ENCODE results near the gene SELPLG.
A peak's percentile ranks its signal among the peaks of the same experiment; 100 is the strongest.
"Not testable (repeated sequence)": the region's sequence is repeated elsewhere in the genome, so short reads cannot be mapped to it uniquely, and the experiment has no call there.

SELPLG gene, protein sequence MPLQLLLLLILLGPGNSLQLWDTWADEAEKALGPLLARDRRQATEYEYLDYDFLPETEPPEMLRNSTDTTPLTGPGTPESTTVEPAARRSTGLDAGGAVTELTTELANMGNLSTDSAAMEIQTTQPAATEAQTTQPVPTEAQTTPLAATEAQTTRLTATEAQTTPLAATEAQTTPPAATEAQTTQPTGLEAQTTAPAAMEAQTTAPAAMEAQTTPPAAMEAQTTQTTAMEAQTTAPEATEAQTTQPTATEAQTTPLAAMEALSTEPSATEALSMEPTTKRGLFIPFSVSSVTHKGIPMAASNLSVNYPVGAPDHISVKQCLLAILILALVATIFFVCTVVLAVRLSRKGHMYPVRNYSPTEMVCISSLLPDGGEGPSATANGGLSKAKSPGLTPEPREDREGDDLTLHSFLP

GRCh38 chr12:108633534-108634248, at the start of gene SELPLG:
SELPLG (minus strand) TSS chr12:108633894; CDS start chr12:108624307, 9,587 bp downstream.
- peak; percentile 44 for DNase-seq (ENCODE audit: low spot score)
- FAIRE-seq, result no peak

DNA sequence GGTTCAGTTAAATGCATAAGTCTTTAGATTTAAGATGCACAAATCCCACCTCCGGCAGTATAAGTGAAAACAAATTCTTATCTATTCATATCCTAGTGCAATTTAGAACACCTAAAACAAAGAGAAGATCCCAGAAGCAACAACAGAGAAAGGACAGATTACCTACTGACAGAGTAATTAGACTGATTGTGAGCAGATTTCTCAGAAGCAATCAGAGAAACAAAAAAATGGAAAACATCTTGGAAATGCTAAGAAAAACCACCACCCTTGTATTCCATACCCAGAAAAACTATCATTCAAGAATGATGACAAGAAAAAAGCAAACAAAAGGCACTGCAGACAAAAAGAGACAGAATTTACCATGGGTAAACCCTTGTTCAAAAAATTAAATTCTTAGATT, 47.6 kb upstream of the SELPLG start:
- DNase-seq (ENCODE audit: low spot score) (no peak), FAIRE-seq (no peak)

GRCh38 chr12:108679106-108679681, 45.5 kb upstream of the SELPLG start:
- no peak for FAIRE-seq
- DNase-seq (ENCODE audit: low spot score), result no peak

GRCh38 chr12:108678104-108678730, 44.5 kb upstream of the SELPLG start:
- DNase-seq (ENCODE audit: low spot score) (no peak), FAIRE-seq (no peak)

GRCh38 chr12:108677381-108677780, 43.7 kb upstream of the SELPLG start:
- FAIRE-seq (no peak), DNase-seq (ENCODE audit: low spot score) (no peak)

DNA sequence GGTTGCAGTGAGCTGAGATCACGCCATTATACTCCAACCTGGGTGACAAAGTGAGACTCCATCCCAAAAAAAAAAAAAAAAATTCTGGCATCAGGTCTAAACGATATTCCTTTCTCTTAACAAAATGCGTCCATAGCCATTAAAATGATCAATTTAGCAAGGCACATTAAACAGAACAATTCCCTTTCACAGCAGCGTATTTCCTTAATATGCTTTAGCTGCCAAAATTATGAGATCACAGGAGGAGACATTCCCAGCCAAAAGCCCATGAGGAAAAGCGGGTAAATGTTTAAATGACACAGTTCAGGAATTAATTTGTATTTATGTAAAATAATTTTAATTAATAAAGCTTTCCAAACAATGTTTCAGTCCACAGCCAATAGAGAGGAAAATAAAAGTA, 43.0 kb upstream of the SELPLG start:
- FAIRE-seq (no peak), DNase-seq (ENCODE audit: low spot score) (no peak)

DNA sequence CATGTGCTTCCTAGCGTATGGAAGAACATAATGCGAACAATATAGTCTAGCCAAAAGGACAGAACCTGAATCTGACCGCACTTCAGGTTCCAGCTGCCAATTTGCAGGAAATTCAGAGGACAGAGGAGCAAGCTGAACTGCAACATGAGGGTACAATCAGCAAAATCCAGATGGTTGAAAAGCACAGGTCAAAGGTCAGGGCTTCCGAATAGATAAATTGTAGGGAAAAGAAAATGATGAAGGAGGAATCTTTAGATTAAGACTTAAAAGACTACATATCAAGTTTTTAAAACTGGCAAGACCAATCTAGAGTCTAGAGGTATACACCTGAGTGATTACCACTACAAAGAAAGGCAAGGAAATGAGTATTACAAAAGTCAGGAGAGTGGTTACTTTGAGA, 42.1 kb upstream of the SELPLG start:
- FAIRE-seq, result no peak
- DNase-seq (ENCODE audit: low spot score), result no peak

- DNase-seq (ENCODE audit: low spot score), result no peak
- no peak for FAIRE-seq
Measured at GRCh38 chr12:108672054-108672453, 38.4 kb upstream of the SELPLG start.

GRCh38 chr12:108671110-108671509, 37.4 kb upstream of the SELPLG start:
- FAIRE-seq (peak; percentile 66), DNase-seq (ENCODE audit: low spot score) (peak; percentile 41)

GRCh38 chr12:108670066-108670631, 36.5 kb upstream of the SELPLG start:
- FAIRE-seq, result no peak
- no peak for DNase-seq (ENCODE audit: low spot score)

GRCh38 chr12:108668542-108668941, 34.8 kb upstream of the SELPLG start:
- FAIRE-seq, result no peak
- no peak for DNase-seq (ENCODE audit: low spot score)

DNA sequence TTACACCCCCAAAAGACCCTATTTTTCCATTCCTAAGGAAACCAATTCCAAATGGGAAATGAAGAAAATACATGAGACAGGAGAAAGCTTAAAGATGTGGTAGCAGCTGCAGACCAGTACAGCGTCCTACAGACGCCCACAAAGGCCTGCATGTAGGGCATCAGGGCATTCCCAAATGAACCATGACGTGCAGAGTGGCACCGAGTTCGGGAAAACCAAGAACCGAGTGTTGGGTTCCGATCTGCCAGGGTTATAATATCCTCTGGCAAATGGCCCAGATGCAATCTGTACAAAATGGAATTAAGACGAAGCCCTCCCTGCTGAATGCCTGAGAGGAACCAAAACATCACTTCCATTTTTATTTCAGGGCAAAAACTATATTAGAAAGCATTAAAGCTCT, 34.4 kb upstream of the SELPLG start:
- DNase-seq (ENCODE audit: low spot score) (no peak), FAIRE-seq (no peak)

DNA sequence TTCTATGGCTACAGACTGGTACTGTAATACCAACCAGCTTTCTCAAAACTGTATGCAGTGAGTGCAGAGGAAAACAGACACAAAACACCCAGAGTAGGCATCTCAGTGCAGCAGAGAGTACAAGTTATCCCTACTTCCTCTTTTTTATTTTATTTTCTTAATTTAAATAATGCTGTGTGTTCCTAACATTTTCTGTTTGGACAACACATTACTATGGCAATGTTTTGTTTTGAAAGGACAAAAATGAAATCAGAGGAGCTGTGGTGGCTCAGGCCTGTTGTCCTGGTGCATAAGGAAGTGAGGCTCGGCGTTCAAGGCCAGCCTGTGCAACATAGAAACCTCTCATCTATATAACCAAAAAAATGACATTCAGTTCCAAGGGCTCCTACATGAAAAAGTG, 33.7 kb upstream of the SELPLG start:
- DNase-seq (ENCODE audit: low spot score) (no peak), FAIRE-seq (no peak)

DNA sequence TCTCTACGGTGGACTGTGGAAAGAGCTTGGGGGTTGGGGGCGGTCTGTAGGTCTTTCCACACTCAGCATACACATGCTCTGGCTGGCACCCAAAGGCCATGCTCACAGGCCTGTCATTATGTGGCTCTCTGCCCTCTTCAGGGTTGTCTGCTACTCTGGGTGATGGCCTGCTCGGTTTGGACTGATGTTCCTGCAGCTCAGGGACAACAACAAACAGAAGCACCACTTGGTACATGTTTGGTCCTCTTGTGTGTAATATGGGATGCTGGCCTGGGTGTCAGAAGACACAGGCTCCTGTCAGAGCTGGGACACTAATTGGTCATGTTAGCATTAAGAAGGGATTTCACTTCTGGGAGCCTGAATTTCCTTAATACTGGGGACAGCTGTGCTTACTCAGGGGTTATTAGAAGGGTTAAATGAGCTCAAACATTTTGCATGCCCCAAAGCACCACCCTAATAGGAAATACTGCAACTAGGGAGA, 32.7 kb upstream of the SELPLG start:
- DNase-seq (ENCODE audit: low spot score), result no peak
- no peak for FAIRE-seq

GRCh38 chr12:108665608-108666202, 32.0 kb upstream of the SELPLG start:
- DNase-seq (ENCODE audit: low spot score), result no peak
- no peak for FAIRE-seq

DNA sequence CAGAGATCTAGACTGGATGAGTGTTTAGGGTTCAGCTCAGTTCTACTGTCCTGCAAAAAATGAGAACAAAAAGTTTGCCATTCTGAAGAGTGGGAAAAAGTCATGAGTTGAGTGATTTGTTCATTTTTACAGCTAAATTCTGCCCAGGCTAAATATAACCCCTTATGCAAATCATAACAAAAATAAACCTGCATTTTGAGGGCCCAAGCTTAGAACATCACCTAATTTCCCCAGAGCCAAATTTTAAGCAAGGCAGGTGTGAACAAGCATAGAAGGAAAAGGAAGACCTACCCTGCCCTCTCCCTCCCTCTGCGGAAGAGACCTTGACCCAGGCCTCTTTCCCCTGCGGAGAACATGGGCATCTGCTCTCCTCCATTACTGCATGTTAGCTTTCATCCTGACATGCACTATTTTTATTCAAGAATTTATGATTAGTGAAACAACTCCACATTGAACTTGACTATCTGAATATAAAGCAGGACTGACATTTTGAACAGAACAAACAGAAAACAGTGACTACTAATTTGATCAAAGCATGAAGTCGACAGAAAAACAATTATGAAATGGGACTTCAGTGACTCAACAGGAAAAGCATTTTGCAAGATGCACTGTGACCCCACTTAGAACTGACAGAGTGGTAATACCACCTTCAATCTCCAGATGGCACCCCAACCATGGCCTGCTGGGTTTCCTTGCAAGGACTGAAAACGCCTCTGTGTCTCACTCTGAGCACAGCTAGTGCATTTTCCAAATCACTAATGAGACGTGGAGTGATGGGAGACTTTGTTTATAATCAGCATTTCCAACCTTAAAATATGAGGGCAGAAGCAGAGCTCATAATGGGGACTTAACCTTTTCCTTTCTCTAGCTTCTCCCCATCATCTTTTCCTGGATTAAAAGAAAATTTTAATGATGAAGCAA, 30.9 kb upstream of the SELPLG start:
- FAIRE-seq (peak; percentile 78), DNase-seq (ENCODE audit: low spot score) (peak; percentile 71)

DNA sequence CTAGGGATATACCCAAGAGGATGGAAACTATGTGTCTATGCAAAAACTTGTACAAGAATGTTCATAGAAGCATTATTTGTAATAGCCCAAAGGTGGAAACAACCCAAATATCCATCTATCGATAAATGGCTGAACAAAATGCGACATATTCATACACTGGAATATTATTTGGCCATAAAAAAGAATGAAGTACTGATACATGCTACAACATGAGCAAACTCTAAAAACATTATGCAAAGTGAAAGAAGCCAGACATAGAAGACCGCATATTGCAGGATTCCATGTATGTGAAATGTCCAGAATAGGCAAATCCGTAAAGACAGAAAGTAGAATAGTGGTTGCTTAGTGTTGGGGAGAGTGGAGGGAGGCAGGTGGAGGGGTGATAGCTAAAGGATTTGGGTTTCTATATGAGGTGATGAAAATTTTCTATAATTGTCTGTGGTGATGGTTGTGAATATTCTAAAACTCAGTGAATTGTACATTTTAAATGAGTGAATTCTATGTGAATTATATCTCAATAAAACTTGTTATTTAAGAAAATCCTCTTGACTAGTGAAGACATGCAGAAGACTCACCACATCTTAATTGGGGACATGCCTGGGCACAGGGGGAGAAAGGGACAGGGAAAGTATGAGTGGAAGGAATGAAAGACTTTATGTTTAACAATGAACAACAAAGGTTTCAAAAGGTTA, 29.8 kb upstream of the SELPLG start:
- no peak for FAIRE-seq

DNA sequence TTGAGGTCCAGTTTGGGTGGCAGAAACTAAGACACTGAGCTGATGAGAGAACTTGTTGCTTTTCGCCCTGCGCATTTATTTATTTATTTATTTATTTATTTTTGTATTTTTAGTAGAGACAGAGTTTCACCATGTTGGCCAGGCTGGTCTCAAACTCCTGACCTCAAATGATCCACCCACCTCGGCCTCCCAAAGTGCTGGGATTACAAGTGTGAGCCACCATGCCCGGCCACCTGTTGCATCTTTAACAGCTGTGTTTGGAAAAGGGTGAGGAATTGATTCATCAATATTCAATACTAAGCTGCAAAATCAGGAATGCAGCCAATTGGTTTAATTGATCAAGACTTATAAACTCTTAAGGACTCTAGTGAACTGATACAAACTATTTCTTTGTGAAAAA, 24.4 kb upstream of the SELPLG start:
- FAIRE-seq; DNase-seq (ENCODE audit: low spot score): not testable (repeated sequence)

More for the DNA sequence above, 29.8 kb upstream of the SELPLG start:
- no peak for DNase-seq (ENCODE audit: low spot score)

GRCh38 chr12:108657130-108657745, 23.5 kb upstream of the SELPLG start:
- FAIRE-seq, result no peak
- no peak for DNase-seq (ENCODE audit: low spot score)
